ENCODE measurements around the gene CNTN4. TPM values are rescaled to one million over a fixed set of nuclear protein-coding genes. Genes with fewer than 3 reads are reported as not detected.

CNTN4 gene
- total RNA-seq, 3 donors from 2014 or later (not counting 1 experiment from before 2014, with no cell fraction given) = not detected

- peaks cover 13% of the 10 kb centered on the region in 2 donors for H3K4me1 Mint-ChIP-seq
- ATAC-seq (no peak), DNase-seq (no peak)
- no peaks in the 10 kb centered on the region for H3K36me3 Mint-ChIP-seq
- H3K4me3 Mint-ChIP-seq = no peak overlapping the region
- Histone ChIP-seq H3K9me3 (ENCODE audit: control insufficient read depth, insufficient read depth, low read length) (no peaks in the 10 kb centered on the region), H3K27ac (ENCODE audit: low read length) (no peak overlapping the region), H3K4me1 (ENCODE audit: control insufficient read depth, insufficient read depth, low read length) (peaks cover 9% of the 10 kb centered on the region), H3K4me3 (ENCODE audit: low read length) (no peak overlapping the region), H3K27me3 (ENCODE audit: control insufficient read depth, insufficient read depth, low read length) (no peaks in the 10 kb centered on the region), H3K36me3 (ENCODE audit: control insufficient read depth, insufficient read depth, low read length) (no peaks in the 10 kb centered on the region)
- no peak overlapping the region for H3K27ac Mint-ChIP-seq
- intact Hi-C loops (cut with micrococcal nuclease) = no loop called here
- TF ChIP-seq CTCF (IDR thresholded peaks at IDR 0.05) = no peak
- H3K27me3 Mint-ChIP-seq (ENCODE audit: low read depth in 2 of 2) = no peaks in the 10 kb centered on the region
- WGBS (ENCODE audit: insufficient coverage) = 100% methylated on average over 2 of the region's 2 CpGs
- no peaks in the 10 kb centered on the region for H3K9me3 Mint-ChIP-seq
Measured at GRCh38 chr3:2860626-2861025, 762.0 kb downstream of the CNTN4 start.

- Mint-ChIP-seq H3K27me3 (ENCODE audit: low read depth in 2 of 2) (no peaks in the 10 kb centered on the region), H3K9me3 (no peaks in the 10 kb centered on the region), H3K4me3 (no peak overlapping the region), H3K4me1 (peaks cover 8% of the 10 kb centered on the region in 2 donors), H3K36me3 (no peaks in the 10 kb centered on the region), H3K27ac (no peak overlapping the region)
- Histone ChIP-seq H3K9me3 (ENCODE audit: control insufficient read depth, insufficient read depth, low read length) (no peaks in the 10 kb centered on the region), H3K27me3 (ENCODE audit: control insufficient read depth, insufficient read depth, low read length) (no peaks in the 10 kb centered on the region), H3K27ac (ENCODE audit: low read length) (no peak overlapping the region), H3K4me3 (ENCODE audit: low read length) (no peak overlapping the region), H3K36me3 (ENCODE audit: control insufficient read depth, insufficient read depth, low read length) (no peaks in the 10 kb centered on the region), H3K4me1 (ENCODE audit: control insufficient read depth, insufficient read depth, low read length) (peaks cover 9% of the 10 kb centered on the region)
- TF ChIP-seq CTCF (IDR thresholded peaks at IDR 0.05) = no peak
- no peak for DNase-seq
- WGBS (ENCODE audit: insufficient coverage) = 74% methylated on average over 1 of the region's 1 CpG
- no peak for ATAC-seq
- intact Hi-C loops (cut with micrococcal nuclease) = no loop called here
Measured at GRCh38 chr3:2861120-2861519, 762.5 kb downstream of the CNTN4 start.

- no peak for ATAC-seq
- intact Hi-C loops (cut with micrococcal nuclease) = no loop called here
- H3K27ac Mint-ChIP-seq = no peak overlapping the region
- no peaks in the 10 kb centered on the region for H3K36me3 Mint-ChIP-seq
- H3K4me1 ChIP-seq (ENCODE audit: control insufficient read depth, insufficient read depth, low read length) = peaks cover under 1% of the 10 kb centered on the region
- no peak for DNase-seq
- no peaks in the 10 kb centered on the region for H3K27me3 ChIP-seq (ENCODE audit: control insufficient read depth, insufficient read depth, low read length)
- no peak for TF ChIP-seq CTCF (IDR thresholded peaks at IDR 0.05)
- H3K36me3 ChIP-seq (ENCODE audit: control insufficient read depth, insufficient read depth, low read length) = no peaks in the 10 kb centered on the region
- H3K4me3 Mint-ChIP-seq = no peak overlapping the region
- no peaks in the 10 kb centered on the region for H3K9me3 Mint-ChIP-seq
- no peaks in the 10 kb centered on the region for H3K27me3 Mint-ChIP-seq (ENCODE audit: low read depth in 2 of 2)
- H3K27ac ChIP-seq (ENCODE audit: low read length) = no peak overlapping the region
- 40% methylated on average over 1 of the region's 1 CpG for WGBS (ENCODE audit: insufficient coverage)
- H3K4me1 Mint-ChIP-seq = peaks cover 0 to under 1% of the 10 kb centered on the region in 2 donors
- no peaks in the 10 kb centered on the region for H3K9me3 ChIP-seq (ENCODE audit: control insufficient read depth, insufficient read depth, low read length)
- H3K4me3 ChIP-seq (ENCODE audit: low read length) = no peak overlapping the region
Measured at GRCh38 chr3:2861920-2862319, 763.3 kb downstream of the CNTN4 start.

GRCh38 chr3:2862366-2862765, 763.7 kb downstream of the CNTN4 start:
- Histone ChIP-seq H3K4me1 (ENCODE audit: control insufficient read depth, insufficient read depth, low read length) (no peaks in the 10 kb centered on the region), H3K9me3 (ENCODE audit: control insufficient read depth, insufficient read depth, low read length) (no peaks in the 10 kb centered on the region), H3K36me3 (ENCODE audit: control insufficient read depth, insufficient read depth, low read length) (no peaks in the 10 kb centered on the region), H3K27ac (ENCODE audit: low read length) (no peak overlapping the region), H3K4me3 (ENCODE audit: low read length) (no peak overlapping the region), H3K27me3 (ENCODE audit: control insufficient read depth, insufficient read depth, low read length) (no peaks in the 10 kb centered on the region)
- intact Hi-C loops (cut with micrococcal nuclease) = no loop called here
- no peaks in the 10 kb centered on the region for H3K4me1 Mint-ChIP-seq
- no peaks in the 10 kb centered on the region for H3K27me3 Mint-ChIP-seq (ENCODE audit: low read depth in 2 of 2)
- H3K4me3 Mint-ChIP-seq = no peak overlapping the region
- H3K27ac Mint-ChIP-seq = no peak overlapping the region
- 100% methylated on average over 1 of the region's 1 CpG for WGBS (ENCODE audit: insufficient coverage)
- no peaks in the 10 kb centered on the region for H3K36me3 Mint-ChIP-seq
- ATAC-seq (no peak), DNase-seq (no peak)
- TF ChIP-seq CTCF (IDR thresholded peaks at IDR 0.05) = no peak
- H3K9me3 Mint-ChIP-seq = no peaks in the 10 kb centered on the region
